RWPE1 (cell line): Measurements from ENCODE around the gene C11orf86.

Source experiments
- CTCF ChIA-PET: fragments of 350-600 bp; sonication (Branson Sonifier 250); formaldehyde crosslinking; extraction: SDS; loops from one replicate; lab custom pipeline; 2021; lab: Yijun Ruan, JAX
- POLR2A ChIA-PET: fragments of 400-600 bp; formaldehyde crosslinking; extraction: SDS; loops from one replicate; lab custom pipeline; 2020; ENCODE audit warnings: antibody characterized with exemption; ENCODE audit not compliant: low non-redundant PET; lab: Yijun Ruan, JAX
- DNase-seq: peaks from one replicate; pipeline ENCODE4 v3.0.0; 2012; ENCODE audit warnings: low spot score
- H3K27ac ChIP-seq: fragments of 450-650 bp; 2 replicates; pipeline ENCODE4 v1.5.1; 2017
- TF ChIP-seq, protein P1 (sequence below): fragments of 450-650 bp; conservative IDR thresholded peaks from 2 replicates; pipeline ENCODE4 v1.5.1; 2017; ENCODE audit warnings: low read depth, mild to moderate bottlenecking

The C11orf86 gene

GRCh38 chr11:67006029-67006884 lies 31.2 kb downstream of the C11orf86 start:
- peak overlapping the region; percentile 16; the same call in 1 of the 2 replicates for H3K27ac ChIP-seq
- CTCF ChIA-PET, result no interaction called here
- TF ChIP-seq, protein P1, sequence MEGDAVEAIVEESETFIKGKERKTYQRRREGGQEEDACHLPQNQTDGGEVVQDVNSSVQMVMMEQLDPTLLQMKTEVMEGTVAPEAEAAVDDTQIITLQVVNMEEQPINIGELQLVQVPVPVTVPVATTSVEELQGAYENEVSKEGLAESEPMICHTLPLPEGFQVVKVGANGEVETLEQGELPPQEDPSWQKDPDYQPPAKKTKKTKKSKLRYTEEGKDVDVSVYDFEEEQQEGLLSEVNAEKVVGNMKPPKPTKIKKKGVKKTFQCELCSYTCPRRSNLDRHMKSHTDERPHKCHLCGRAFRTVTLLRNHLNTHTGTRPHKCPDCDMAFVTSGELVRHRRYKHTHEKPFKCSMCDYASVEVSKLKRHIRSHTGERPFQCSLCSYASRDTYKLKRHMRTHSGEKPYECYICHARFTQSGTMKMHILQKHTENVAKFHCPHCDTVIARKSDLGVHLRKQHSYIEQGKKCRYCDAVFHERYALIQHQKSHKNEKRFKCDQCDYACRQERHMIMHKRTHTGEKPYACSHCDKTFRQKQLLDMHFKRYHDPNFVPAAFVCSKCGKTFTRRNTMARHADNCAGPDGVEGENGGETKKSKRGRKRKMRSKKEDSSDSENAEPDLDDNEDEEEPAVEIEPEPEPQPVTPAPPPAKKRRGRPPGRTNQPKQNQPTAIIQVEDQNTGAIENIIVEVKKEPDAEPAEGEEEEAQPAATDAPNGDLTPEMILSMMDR, result no peak
- POLR2A ChIA-PET, result interaction anchor here (0.6 kb wide), 1 partner anchor 19 kb away, joined by 4 read pairs; no protein-coding TSS in a partner anchor
- DNase-seq, result peak; percentile 69

DNA sequence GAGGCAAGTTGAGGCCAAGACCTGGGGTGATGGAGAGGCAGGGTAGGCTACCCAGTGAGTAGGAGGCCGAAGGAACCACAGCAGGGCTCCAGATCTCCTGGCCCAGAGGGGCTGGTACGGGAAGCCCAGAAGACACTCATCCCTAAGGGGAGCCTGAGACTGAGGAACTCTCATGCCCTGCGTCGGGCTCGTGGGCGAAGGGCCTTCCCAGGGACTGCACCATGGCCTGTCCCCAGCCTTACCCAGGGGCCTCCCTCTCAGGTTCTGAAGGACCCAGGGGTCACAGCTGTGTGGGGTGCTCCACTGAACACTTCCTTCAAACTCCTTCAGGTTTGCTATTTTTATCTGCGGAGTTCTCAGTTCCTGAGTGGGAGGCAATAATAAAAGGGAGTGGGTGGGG lies 32.0 kb downstream of the C11orf86 start:
- no peak for DNase-seq
- POLR2A ChIA-PET, result no interaction called here
- CTCF ChIA-PET, result no interaction called here
- H3K27ac ChIP-seq, result peak overlapping the region; percentile 16; the same call in 1 of the 2 replicates
- TF ChIP-seq, protein P1, result no peak

DNA sequence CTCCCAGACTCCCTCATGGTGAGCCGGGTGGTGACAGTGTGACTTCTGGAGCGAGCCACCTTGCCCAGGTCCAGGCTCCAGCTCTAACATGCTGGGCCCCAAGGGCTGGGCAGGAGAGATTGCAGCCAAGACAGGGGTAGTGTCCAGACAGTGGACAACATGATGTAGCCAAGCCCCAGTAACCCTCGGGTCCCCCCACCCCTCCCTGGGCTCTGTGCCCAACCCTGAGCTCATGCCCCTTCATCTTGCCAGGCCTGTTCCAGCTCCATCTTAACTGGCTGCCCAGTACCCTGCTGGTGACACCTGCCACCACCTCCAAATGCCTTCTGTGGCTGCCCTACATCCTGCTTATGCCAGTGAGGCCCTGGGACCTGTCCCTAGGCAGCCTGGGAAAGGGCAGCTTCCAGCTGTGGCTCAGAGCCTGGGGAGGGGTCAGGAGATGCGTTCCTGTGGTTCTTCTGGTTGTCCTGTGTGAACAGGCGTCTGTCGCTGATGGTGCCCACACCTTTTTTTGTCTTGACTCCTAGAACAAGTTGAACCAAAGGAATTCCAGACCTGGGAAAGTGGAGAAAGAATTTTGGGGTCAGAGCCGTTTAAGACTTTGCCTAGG lies 35.3 kb downstream of the C11orf86 start:
- TF ChIP-seq, protein P1, result no peak
- POLR2A ChIA-PET, result no interaction called here
- CTCF ChIA-PET, result no interaction called here
- DNase-seq, result no peak
- H3K27ac ChIP-seq, result no peak overlapping the region

- ChIA-PET POLR2A (no interaction called here), CTCF (interaction anchor here (0.6 kb wide), 1 partner anchor 133 kb away, joined by 4 read pairs; no protein-coding TSS in a partner anchor)
- peak overlapping the region; percentile 13; the same call in 1 of the 2 replicates for H3K27ac ChIP-seq
- no peak for DNase-seq
- TF ChIP-seq, protein P1, result no peak
Measured at GRCh38 chr11:67013511-67014045, 38.5 kb downstream of the C11orf86 start.

- no peak overlapping the region for H3K27ac ChIP-seq
- DNase-seq, result no peak
- ChIA-PET POLR2A (no interaction called here), CTCF (no interaction called here)
- TF ChIP-seq, protein P1, result no peak
Measured at GRCh38 chr11:67014343-67014742, 39.2 kb downstream of the C11orf86 start.

GRCh38 chr11:67015048-67015447 lies 39.9 kb downstream of the C11orf86 start:
- no peak overlapping the region for H3K27ac ChIP-seq
- DNase-seq, result no peak
- POLR2A ChIA-PET, result no interaction called here
- CTCF ChIA-PET, result no interaction called here
- TF ChIP-seq, protein P1, result no peak
